Activated naive CD8-positive, alpha-beta T cell treated with anti-CD3 and anti-CD28 coated beads for 36 hours (primary cell): ENCODE results near the gene NUP155. TPM values are rescaled to one million over a fixed set of nuclear protein-coding genes. Genes with fewer than 3 reads are reported as not detected.
"Not testable (repeated sequence)": the region's sequence is repeated elsewhere in the genome, so short reads cannot be mapped to it uniquely, and the experiment has no call there.

ENCODE experiments used
- DNase-seq: peaks from one replicate; pipeline ENCODE4 v3.0.0; 2021
- H3K27ac Mint-ChIP-seq: one replicate; pipeline ENCODE4 v1.8.0; 2022; ENCODE audit warnings: mild to moderate bottlenecking, moderate library complexity, mixed read lengths
- H3K27me3 Mint-ChIP-seq: one replicate; pipeline ENCODE4 v1.8.0; 2022; ENCODE audit warnings: mild to moderate bottlenecking, mixed read lengths
- H3K36me3 Mint-ChIP-seq: one replicate; pipeline ENCODE4 v1.8.0; 2021; ENCODE audit warnings: mild to moderate bottlenecking, mixed read lengths
- H3K4me1 Mint-ChIP-seq: one replicate; pipeline ENCODE4 v1.8.0; 2021; ENCODE audit warnings: mixed read lengths
- H3K4me3 Mint-ChIP-seq: one replicate; pipeline ENCODE4 v1.8.0; 2022; ENCODE audit warnings: mild to moderate bottlenecking, moderate library complexity, mixed read lengths
- H3K9me3 Mint-ChIP-seq: one replicate; pipeline ENCODE4 v1.8.0; 2022; ENCODE audit warnings: mixed read lengths
- total RNA-seq, 2 experiments: library from RNA; stranded (reverse); gene quantifications; one replicate each; pipeline ENCODE4 v1.2.3, GENCODE V29; 2021

NUP155 gene
- total RNA-seq, result 100 to 1,000 TPM; 106 to 111 TPM

DNA sequence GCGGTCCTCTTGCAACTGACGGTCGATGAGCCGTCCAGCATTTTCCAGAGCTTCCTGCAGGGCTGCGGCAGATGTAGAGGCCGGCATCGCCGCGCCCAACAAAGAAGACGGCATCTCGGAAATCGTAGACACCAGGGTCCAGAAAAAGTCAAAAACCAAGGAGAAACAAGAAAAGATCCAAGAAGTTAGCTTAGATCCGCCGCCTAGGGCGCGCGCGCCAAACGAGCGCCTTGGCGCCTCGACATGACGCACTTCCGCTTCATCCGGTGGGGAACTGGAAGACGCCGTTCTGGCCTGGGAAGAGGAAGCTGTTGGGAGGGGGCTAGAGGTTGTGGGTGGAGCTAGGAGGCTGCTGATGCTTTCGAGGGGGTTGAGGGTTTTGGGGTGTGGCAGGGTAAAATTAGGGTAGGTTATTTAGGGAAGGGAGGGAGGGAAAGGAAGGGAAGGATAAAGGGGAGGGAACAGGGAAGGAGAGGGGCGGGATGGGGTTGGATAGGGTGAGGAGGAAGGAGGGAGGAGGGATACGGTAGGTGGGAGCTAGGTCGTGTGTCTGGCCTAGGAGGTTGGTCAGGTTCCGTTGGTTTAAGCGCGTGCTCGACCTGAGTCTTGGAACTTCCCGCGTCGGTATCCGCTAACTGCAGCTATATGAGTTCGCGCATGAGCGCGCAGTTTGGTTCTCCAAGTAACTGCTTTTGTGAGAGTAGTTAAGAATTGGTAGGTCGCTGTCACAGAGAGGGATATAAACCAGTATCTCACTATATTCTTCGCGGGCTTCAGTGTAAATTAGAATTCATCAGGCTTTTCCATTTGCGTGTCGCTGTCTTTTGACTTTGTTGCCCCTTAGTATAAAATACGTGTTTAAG is at the start of gene NUP155:
Gene NUP155, minus strand, starts transcription at position 243 of the 863 bp plus-strand sequence. Its CDS starts 129 bp downstream, at position 114.
- peak within 1 kb of the TSS; percentile 98 for H3K4me3 Mint-ChIP-seq
- H3K27ac Mint-ChIP-seq, result peak within 1 kb of the TSS; percentile 98
- H3K27me3 Mint-ChIP-seq, result no peaks in the 10 kb centered on the region
- peaks cover 24% of the 10 kb centered on the region for H3K4me1 Mint-ChIP-seq
- H3K36me3 Mint-ChIP-seq, result peaks cover 26% of the 10 kb centered on the region
- peak; percentile 90 for DNase-seq
- no peaks in the 10 kb centered on the region for H3K9me3 Mint-ChIP-seq

DNA sequence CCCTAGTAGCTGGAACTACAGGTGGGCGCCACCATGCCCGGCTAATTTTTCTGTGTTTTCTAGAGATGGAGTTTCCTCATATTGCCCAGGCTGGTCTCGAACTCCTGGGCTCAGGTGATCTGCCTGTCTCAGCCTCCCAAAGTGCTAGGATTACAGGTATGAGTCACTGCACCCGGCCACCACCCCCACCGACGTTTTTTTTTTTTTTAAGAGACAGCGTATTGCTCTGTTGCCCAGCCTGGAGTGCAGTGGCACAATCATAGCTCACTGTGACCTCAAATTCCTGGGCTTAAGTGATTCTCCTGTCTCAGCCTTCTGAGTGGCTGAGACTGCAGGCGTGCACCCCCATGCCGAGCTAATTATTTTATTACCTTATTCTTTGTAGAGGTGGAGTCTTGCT is 46.4 kb upstream of the NUP155 start:
- Mint-ChIP-seq H3K27me3 (no peaks in the 10 kb centered on the region), H3K27ac (no peak overlapping the region), H3K4me1 (peaks cover 8% of the 10 kb centered on the region), H3K4me3 (no peak overlapping the region), H3K9me3 (no peaks in the 10 kb centered on the region), H3K36me3 (peaks cover 16% of the 10 kb centered on the region)
- DNase-seq, result no peak

DNA sequence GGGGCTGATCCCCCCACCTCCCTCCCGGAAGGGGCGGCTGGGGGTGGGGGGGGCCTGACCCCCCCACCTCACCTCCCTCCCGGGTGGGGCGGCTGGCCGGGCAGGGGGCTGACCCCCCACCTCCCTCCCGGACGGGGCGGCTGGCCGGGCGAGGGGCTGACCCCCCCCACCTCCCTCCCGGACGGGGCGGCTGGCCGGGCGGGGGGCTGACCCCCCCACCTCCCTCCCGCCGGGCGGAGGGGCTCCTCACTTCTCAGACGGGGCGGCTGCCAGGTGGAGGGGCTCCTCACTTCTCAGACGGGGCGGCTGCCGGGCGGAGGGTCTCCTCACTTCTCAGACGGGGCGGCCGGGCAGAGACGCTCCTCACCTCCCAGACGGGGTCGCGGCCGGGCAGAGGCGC is 44.5 kb upstream of the NUP155 start:
- H3K4me3 Mint-ChIP-seq, H3K27me3 Mint-ChIP-seq, H3K27ac Mint-ChIP-seq, H3K9me3 Mint-ChIP-seq, DNase-seq, H3K4me1 Mint-ChIP-seq: not testable (repeated sequence)
- peaks cover 16% of the 10 kb centered on the region for H3K36me3 Mint-ChIP-seq

DNA sequence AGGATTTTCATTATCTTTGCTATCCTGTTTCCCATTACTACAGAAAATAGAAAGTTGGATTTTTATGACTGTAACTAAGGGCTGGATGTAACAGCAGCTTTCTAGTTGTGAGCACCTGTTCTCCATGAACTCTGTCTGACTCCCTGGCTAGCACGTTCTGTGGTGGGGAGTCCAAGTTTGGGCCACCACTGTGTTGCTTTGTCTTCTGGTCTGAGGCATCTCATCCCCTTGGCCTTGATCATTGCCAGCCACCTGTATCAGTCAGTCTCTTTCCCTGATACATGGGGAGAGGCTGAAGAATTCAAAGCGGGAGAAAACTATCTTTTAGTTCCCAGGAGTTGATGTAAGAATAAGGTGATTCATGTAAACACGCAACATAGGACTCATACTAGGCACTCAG is 41.6 kb upstream of the NUP155 start:
- Mint-ChIP-seq H3K27me3 (no peaks in the 10 kb centered on the region), H3K36me3 (peaks cover 7% of the 10 kb centered on the region)
- no peak for DNase-seq

DNA sequence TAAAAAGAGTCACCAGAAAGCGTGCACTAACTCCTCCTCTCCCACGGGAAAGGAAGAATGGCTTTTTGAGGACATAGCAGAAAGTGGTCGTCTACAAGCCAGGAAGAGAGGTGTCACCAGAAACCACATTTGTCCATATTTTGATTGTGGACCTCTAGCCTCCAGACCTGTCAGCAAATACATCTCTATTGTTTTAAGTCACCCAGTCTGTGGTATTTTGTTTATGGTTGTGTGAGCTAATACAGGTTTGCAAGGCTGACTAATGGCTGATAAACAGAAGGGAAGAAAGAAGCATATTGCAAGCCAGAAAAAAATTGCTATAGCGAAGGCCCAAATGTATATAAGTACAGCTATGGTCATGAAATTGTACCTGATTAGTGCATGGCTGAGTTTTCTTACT is 29.6 kb upstream of the NUP155 start:
- DNase-seq, result no peak
- Mint-ChIP-seq H3K9me3 (no peaks in the 10 kb centered on the region), H3K36me3 (peaks cover 2% of the 10 kb centered on the region), H3K4me3 (no peak overlapping the region), H3K4me1 (no peaks in the 10 kb centered on the region), H3K27me3 (no peaks in the 10 kb centered on the region), H3K27ac (no peak overlapping the region)

More for the DNA sequence above, 41.6 kb upstream of the NUP155 start:
- H3K4me1 Mint-ChIP-seq, result no peaks in the 10 kb centered on the region
- H3K9me3 Mint-ChIP-seq, result no peaks in the 10 kb centered on the region
- no peak overlapping the region for H3K27ac Mint-ChIP-seq
- H3K4me3 Mint-ChIP-seq, result no peak overlapping the region

DNA sequence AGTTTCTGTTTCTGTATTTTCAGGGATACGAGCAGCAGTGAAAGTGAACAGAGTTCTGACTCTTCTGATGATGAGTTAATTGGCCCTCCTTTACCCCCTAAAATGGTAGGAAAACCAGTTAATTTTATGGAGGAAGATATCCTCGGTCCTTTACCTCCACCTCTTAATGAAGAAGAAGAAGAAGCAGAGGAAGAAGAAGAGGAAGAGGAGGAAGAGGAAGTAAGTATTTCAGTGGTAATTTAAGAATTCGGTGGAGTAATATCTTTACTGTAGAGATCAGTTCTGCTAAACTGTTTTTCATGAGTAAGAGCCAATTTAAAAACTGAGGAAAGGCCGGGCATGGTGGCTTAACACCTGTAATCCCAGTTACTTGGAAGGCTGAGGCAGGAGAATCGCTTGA is 25.4 kb upstream of the NUP155 start:
- Mint-ChIP-seq H3K36me3 (peaks cover 9% of the 10 kb centered on the region), H3K4me3 (no peak overlapping the region), H3K4me1 (peaks cover 1% of the 10 kb centered on the region), H3K27ac (no peak overlapping the region), H3K9me3 (no peaks in the 10 kb centered on the region), H3K27me3 (no peaks in the 10 kb centered on the region)
- no peak for DNase-seq

DNA sequence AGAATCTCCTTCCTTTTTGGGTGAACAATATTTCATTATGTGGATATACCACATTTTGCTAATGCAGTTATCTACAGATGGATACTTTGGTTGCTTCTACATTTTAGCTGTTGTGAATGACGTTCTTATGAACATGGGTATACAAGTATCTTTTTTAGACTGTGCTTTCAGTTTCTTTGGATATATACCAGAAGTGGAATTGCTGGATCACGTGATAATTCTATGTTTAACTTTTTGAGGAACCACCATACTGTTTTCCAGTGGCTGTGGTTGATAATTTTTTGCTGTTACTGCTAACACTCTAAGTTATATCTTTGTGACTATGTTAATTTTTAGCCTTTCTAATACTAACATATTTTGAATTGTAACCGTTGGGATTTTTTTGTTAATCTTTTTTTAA is 20.7 kb upstream of the NUP155 start:
- H3K36me3 Mint-ChIP-seq, result peaks cover 9% of the 10 kb centered on the region
- no peak overlapping the region for H3K4me3 Mint-ChIP-seq
- H3K27me3 Mint-ChIP-seq, result no peaks in the 10 kb centered on the region
- H3K4me1 Mint-ChIP-seq, result peaks cover 1% of the 10 kb centered on the region
- no peak for DNase-seq
- H3K27ac Mint-ChIP-seq, result no peak overlapping the region
- no peaks in the 10 kb centered on the region for H3K9me3 Mint-ChIP-seq

DNA sequence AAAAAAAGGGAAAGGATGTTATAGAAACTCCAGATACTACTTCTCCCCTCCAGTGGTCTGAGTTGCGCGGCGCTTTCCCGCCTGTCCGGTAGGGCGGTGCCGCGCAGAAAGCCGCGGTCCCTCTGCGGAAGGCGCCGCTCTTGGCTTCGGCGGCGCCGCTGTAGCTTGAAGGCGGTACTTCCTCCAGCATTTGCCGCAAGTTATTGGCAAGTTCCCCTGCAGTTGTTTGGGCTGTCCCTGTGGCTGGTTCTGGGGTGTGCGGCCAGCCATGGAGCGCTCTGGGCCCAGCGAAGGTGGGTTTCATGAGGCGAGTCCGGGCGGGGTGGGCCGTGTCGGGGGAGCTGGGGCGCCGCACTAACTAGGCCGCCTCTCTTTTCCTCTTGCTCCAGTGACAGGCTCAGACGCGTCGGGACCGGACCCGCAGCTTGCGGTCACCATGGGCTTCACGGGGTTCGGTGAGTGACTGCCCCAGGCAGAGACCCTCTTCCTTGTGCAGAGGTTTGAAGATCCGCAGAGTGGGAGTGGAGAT is 8.3 kb upstream of the NUP155 start, which contains the start of gene WDR70:
Gene WDR70, plus strand, starts transcription at position 219 of the 529 bp plus-strand sequence. Its CDS starts 50 bp downstream, at position 269.
- not testable (repeated sequence) for H3K4me1 Mint-ChIP-seq, H3K9me3 Mint-ChIP-seq, H3K27me3 Mint-ChIP-seq, H3K36me3 Mint-ChIP-seq
- peak; percentile 83 for DNase-seq
- Mint-ChIP-seq H3K27ac (peak within 1 kb of the TSS; percentile 66), H3K4me3 (peak within 1 kb of the TSS; percentile 97)

DNA sequence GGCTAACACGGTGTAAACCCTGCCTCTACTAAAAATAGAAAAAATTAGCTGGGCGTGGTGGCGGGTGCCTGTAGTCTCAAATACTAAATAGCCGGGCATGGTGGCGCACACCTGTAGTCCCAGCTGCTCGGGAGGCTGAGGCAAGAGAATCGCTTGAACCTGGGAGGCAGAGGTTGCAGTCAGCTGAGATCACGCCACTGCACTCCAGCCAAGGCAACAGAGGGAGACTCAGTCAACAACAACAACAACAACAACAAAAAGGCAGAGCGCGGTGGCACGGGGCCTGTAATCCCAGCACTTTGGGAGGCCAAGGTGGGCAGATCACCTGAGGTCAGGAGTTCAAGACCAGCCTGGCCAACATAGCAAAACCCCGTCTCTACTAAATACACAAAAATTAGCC is 7.2 kb upstream of the NUP155 start:
- H3K9me3 Mint-ChIP-seq, H3K4me1 Mint-ChIP-seq, H3K36me3 Mint-ChIP-seq, H3K27ac Mint-ChIP-seq, DNase-seq, H3K27me3 Mint-ChIP-seq: not testable (repeated sequence)
- H3K4me3 Mint-ChIP-seq, result peak overlapping the region; percentile 97

DNA sequence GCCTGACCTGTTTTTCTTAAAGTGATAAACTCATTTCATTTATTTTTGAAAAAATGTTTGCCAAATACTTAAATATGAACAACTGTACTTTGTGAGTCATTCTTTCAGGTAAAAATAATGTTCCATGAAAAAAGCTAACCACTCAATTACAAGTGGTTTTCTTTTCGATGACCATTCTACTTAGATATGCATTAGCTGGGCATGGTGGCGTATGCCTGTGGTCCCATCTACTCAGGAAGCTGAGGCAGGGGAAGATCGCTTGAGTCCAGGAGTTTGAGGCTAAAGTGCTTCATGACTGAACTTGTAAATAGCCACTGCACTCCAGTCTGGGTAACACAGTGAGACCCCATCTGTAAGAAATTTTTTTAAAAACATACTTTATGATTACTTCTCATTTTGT is 4.2 kb upstream of the NUP155 start:
- Mint-ChIP-seq H3K36me3 (peaks cover 4% of the 10 kb centered on the region), H3K27ac (no peak overlapping the region)

DNA sequence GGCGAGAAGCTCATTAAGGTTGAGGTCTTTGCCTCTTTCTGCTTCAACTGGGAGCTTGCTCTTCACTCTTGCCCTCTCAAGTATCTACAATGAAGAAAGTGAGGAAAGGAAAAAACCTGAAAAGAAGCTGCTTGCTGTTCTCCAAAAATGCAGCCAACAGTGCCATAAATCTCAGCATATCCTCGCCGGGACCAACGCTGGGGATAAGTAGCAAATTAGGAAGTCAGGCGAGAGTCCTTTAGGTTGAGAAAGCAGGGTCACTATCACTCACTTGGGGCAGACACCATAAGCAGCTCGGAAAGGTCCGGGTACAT is 399 bp downstream of the NUP155 start:
- peak overlapping the region; percentile 98 for H3K4me3 Mint-ChIP-seq
- peaks cover 26% of the 10 kb centered on the region for H3K4me1 Mint-ChIP-seq
- DNase-seq, result no peak

More for the DNA sequence above, 4.2 kb upstream of the NUP155 start:
- H3K4me3 Mint-ChIP-seq, result no peak overlapping the region
- H3K27me3 Mint-ChIP-seq, result no peaks in the 10 kb centered on the region
- no peak for DNase-seq
- H3K9me3 Mint-ChIP-seq, result no peaks in the 10 kb centered on the region
- peaks cover 10% of the 10 kb centered on the region for H3K4me1 Mint-ChIP-seq

DNA sequence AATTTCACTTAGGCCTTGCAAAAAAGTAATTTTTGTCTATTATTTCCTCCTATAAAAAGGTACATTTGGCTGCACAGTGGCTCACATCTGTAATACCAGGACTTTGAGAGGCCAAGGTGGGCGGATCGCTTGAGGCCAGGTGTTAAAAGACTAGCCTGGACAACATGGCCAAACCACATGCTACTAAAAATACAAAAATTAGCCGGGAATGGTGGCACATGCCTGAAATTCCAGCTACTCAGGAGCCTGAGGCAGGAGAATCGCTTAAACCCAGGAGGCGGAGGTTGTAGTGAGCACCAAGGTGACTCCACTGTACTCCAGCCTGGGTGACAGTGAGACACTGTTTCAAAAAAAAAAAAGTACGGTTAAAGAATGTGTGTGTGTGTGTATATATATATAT is 15.7 kb downstream of the NUP155 start:
- H3K4me3 Mint-ChIP-seq, result no peak overlapping the region
- no peak overlapping the region for H3K27ac Mint-ChIP-seq
- H3K36me3 Mint-ChIP-seq, result no peaks in the 10 kb centered on the region
- no peaks in the 10 kb centered on the region for H3K27me3 Mint-ChIP-seq
- no peaks in the 10 kb centered on the region for H3K4me1 Mint-ChIP-seq
- DNase-seq, result no peak
- H3K9me3 Mint-ChIP-seq, result no peaks in the 10 kb centered on the region

More for the DNA sequence above, 399 bp downstream of the NUP155 start:
- H3K36me3 Mint-ChIP-seq, result peaks cover 26% of the 10 kb centered on the region
- no peaks in the 10 kb centered on the region for H3K9me3 Mint-ChIP-seq
- peak overlapping the region; percentile 98 for H3K27ac Mint-ChIP-seq
- no peaks in the 10 kb centered on the region for H3K27me3 Mint-ChIP-seq

DNA sequence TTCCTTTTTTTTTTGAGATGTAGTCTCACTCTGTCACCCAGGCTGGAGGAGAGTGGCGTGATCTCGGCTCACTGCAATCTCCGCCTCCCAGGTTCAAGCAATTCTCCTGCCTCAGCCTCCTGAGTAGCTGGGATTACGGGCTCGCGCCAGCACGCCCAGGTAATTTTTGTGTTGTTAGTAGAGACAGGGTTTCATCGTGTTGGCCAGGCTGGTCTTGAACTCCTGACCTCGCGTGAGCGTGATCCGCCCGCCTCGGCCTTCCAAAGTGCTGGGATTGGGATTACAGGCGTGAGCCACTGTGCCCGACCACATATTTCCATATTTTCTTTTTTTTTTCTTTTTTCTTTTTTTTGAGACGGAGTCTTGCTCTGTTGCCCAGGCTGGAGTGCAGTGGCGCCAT is 28.2 kb downstream of the NUP155 start:
- not testable (repeated sequence) for H3K4me1 Mint-ChIP-seq, DNase-seq, H3K4me3 Mint-ChIP-seq, H3K9me3 Mint-ChIP-seq, H3K27ac Mint-ChIP-seq, H3K27me3 Mint-ChIP-seq
- H3K36me3 Mint-ChIP-seq, result peaks cover 27% of the 10 kb centered on the region

DNA sequence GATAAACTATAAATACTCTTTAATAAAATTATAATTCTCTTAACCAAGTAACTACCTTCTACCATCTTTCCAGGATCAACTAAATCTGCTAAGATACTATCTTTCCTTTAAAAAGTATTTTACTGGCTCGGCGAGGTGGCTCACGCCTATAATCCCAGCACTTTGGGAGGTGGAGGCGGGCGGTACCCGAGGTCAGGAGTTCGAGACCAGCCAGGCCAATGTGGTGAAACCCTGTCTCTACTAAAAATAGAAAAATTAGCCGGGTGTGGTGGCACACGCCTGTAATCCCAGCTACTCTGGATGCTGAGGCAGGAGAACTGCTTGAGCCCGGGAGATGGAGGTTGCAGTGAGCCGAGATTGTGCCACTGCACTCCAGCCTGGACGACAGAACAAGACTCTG is 36.2 kb downstream of the NUP155 start:
- not testable (repeated sequence) for H3K9me3 Mint-ChIP-seq, H3K4me3 Mint-ChIP-seq, H3K27ac Mint-ChIP-seq, H3K4me1 Mint-ChIP-seq, H3K27me3 Mint-ChIP-seq, DNase-seq
- H3K36me3 Mint-ChIP-seq, result peaks cover 24% of the 10 kb centered on the region

DNA sequence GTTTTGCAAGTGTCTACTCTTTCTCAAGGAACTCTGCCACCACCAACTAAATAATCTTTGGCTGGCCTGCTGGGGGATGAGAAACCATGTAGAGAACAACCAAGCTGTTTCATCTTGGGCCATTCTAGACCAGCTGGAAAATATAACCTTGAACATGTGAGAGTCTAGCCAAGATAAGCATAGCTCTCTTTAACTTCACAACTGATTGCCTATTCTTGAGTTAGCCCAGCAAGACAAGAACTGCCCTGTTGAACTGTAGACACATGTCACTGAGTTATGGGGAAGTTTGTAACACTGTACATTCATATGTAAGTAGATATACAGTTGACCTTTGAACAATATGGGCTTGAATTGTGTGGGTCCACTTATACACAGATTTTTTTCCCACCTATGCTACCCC is 44.4 kb downstream of the NUP155 start:
- DNase-seq, result no peak
- Mint-ChIP-seq H3K36me3 (peaks cover 22% of the 10 kb centered on the region), H3K27me3 (no peaks in the 10 kb centered on the region), H3K9me3 (no peaks in the 10 kb centered on the region), H3K4me1 (no peaks in the 10 kb centered on the region), H3K27ac (no peak overlapping the region), H3K4me3 (no peak overlapping the region)

DNA sequence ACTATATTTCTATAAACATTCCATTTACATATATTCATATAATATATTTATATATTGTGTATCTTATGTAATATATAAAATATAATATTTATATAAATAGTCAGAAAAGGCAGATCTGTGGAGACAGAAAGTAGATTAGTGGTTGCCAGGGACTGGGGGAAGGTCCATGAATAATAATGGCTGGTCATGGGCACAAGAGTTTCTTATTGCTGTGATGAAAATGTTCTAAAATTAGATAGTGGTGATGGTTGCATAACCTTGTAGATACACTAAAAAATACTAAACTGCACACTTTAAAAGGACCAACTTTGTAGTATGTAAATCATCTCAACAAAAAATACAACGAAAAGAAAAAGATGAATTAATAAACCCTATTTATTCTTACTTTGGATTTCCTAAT is 47.3 kb downstream of the NUP155 start:
- Mint-ChIP-seq H3K4me1 (no peaks in the 10 kb centered on the region), H3K9me3 (no peaks in the 10 kb centered on the region), H3K4me3 (no peak overlapping the region), H3K27ac (no peak overlapping the region), H3K36me3 (peaks cover 30% of the 10 kb centered on the region), H3K27me3 (no peaks in the 10 kb centered on the region)
- DNase-seq, result no peak
